ENCODE results near the gene PEPD.

PEPD gene

DNA sequence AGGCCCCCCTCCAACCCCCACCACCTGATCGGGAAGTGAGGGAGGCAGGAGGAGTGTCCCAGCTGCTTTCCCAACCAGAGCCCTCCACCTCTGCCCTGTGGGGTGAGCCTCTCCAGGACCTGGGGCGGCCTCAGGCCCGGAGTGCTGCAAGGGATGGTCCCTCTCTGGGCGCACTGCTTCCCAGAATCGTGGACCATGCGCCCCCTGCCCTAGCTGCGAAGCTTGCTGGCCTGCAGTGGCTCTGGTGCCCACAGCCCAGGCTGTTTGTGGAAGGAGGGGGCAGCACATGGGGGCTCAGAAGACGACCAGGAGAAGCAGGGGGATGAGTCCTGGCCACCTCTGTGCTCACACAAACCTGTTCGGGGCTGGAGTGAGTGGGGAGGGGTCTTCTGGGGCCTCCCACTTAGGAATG, 114.4 kb downstream of the PEPD start:
- Mint-ChIP-seq H3K27ac (no peak overlapping the region), H3K9me3 (no peaks in the 10 kb centered on the region), H3K27me3 (no peaks in the 10 kb centered on the region), H3K4me3 (no peak overlapping the region), H3K36me3 (ENCODE audit: low read depth) (no peaks in the 10 kb centered on the region), H3K4me1 (ENCODE audit: low read depth) (no peaks in the 10 kb centered on the region)

DNA sequence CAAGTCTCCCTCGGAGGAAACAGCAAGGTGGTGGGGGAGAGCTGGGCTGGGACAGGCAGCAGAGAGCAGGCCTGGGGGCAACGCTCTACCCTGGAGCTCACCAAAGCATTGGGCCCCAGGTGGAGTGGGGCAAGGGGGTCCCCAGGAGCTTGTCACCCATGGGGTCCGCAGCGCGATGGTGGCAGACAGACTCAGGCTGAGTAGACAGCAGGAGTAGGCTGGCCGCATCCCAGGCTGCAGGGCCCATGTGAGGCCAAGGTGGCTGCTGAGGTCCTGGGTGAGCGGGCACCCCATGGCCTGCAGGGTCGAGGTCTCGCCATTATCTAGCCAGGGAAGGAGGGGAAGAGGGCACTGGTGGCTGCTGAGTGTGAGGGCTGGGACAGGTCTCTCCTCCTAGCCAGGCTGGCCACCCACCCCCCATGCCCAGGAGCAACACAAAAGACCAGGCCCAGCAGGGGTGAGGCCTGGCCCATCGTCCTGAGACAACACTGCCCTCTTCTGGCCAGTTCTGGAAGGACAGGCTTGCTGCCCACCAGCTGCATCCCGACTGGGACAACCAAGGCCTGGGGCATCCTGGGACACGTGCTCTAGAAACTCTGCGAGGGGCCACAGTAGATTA, 115.0 kb downstream of the PEPD start:
- Mint-ChIP-seq H3K4me1 (ENCODE audit: low read depth) (no peaks in the 10 kb centered on the region), H3K27ac (no peak overlapping the region)

DNA sequence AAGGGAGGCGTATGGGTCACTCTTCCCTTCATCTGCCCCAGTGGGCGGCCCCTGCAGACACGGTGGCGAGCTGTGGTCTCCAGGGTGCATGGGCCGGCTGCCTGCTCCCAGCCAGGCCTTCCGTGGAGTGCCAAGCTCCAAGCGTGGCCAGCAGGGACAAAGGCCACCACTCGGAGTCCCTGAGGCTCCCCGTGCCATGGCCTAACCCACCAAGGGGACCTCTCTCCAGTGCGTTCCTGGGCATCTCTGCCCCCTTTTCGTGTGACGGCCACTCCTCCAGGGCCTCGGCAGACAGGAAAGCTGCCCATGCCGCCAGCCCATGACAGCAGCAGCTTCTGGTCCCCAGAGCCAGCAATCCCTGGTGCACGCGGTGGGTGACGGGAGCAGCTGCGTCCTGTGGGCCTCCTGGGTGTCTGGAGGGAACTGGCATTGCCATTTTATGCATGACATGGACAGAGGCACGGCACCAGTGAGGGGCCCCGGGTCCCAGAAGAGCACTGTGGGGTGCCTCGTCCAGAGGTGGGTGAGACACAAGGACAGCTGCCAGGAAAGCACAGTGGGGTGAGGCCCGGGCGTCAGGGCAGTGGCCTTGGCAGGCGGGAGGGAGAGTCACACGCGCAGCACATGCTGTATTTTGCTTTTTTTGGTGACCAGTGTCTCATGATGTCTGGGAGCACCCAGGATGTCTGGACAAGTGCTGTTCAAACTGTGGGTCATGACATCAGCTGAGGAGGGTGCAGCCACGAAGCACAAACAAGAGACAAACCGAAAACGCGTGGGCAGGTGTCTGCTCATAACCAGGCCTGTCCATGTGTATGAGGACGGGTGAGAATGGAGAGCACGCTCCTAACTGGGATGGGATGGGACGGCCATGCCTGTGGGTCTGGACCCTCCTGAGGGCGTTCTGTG, 115.8 kb downstream of the PEPD start:
- Mint-ChIP-seq H3K27ac (no peak overlapping the region), H3K4me1 (ENCODE audit: low read depth) (no peaks in the 10 kb centered on the region), H3K9me3 (no peaks in the 10 kb centered on the region), H3K36me3 (ENCODE audit: low read depth) (no peaks in the 10 kb centered on the region), H3K4me3 (no peak overlapping the region), H3K27me3 (no peaks in the 10 kb centered on the region)

More for the DNA sequence above, 115.0 kb downstream of the PEPD start:
- Mint-ChIP-seq H3K4me3 (no peak overlapping the region), H3K36me3 (ENCODE audit: low read depth) (no peaks in the 10 kb centered on the region), H3K27me3 (no peaks in the 10 kb centered on the region), H3K9me3 (no peaks in the 10 kb centered on the region)

DNA sequence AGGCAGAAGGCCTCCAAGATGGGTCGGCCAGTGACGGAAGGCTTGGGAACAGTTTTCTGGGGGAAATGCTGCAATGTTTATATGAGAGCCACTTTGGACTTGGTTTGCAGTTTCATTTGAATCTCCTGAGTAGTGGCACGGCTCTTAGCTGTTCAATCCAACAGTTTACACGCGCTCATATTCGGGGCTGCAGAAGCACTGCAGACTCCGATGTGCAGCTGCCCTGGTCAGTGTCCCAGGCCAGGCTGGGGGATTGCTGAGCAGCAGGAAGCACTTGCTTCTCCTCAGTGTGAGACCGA, 116.4 kb downstream of the PEPD start:
- H3K27me3 Mint-ChIP-seq = no peaks in the 10 kb centered on the region

DNA sequence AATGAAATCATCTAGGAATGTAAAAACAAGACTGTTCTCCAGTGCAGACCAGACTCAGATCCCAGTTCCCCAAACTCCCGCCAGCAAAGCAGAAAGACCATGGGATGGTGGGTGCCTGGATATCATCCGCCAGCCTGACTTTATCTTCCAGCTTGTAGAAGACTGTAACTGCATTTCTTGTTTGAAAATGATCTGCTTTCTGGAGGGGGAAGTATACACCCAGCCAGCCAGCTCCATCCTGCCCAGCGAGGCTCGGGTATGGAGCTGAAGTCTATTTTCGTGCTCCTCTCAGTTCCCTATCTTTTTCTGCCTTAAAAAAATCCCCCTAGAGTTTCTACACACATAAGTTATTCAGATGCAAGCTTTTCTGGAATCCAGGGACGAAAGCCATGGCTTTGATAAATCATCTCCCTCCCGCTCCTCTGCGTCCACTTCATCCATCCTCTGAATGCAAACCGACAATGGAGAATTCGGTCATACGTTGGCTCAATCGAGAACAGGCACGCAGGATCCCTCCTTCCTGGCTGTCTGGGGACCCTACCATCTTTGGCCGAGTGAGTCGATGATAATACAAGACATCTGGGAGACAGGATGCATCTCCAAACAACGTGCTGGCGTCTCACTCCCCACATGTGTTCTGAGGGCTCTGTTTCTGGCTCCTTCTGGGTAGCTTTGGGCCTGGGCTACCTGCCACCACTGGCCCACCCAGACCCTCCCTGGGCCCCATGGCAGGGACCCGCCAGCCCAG, 116.9 kb downstream of the PEPD start:
- no peaks in the 10 kb centered on the region for H3K36me3 Mint-ChIP-seq (ENCODE audit: low read depth)
- no peaks in the 10 kb centered on the region for H3K27me3 Mint-ChIP-seq
- no peak overlapping the region for H3K27ac Mint-ChIP-seq
- no peaks in the 10 kb centered on the region for H3K4me1 Mint-ChIP-seq (ENCODE audit: low read depth)
- no peak overlapping the region for H3K4me3 Mint-ChIP-seq
- H3K9me3 Mint-ChIP-seq = no peaks in the 10 kb centered on the region

More for the DNA sequence above, 116.4 kb downstream of the PEPD start:
- Mint-ChIP-seq H3K9me3 (no peaks in the 10 kb centered on the region), H3K4me1 (ENCODE audit: low read depth) (no peaks in the 10 kb centered on the region), H3K4me3 (no peak overlapping the region), H3K36me3 (ENCODE audit: low read depth) (no peaks in the 10 kb centered on the region), H3K27ac (no peak overlapping the region)

DNA sequence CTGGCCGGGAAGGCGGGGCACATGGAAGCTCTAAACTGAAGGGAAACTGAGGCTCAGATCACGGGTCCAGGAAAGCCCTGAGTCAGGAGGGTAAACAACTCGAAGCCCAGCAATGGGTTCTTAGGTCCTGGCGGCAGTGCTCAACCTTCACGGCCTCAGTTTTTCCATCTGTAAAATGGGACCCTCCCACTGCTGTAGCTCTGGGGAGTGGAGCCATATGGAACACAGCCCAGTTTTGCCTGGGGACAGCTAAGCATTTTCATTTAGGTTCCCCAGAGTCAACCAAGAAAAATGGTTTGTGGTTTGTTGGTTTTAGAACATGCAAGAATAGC, 117.7 kb downstream of the PEPD start:
- Mint-ChIP-seq H3K27ac (no peak overlapping the region), H3K27me3 (no peaks in the 10 kb centered on the region), H3K9me3 (no peaks in the 10 kb centered on the region), H3K4me1 (ENCODE audit: low read depth) (no peaks in the 10 kb centered on the region), H3K4me3 (no peak overlapping the region), H3K36me3 (ENCODE audit: low read depth) (no peaks in the 10 kb centered on the region)

DNA sequence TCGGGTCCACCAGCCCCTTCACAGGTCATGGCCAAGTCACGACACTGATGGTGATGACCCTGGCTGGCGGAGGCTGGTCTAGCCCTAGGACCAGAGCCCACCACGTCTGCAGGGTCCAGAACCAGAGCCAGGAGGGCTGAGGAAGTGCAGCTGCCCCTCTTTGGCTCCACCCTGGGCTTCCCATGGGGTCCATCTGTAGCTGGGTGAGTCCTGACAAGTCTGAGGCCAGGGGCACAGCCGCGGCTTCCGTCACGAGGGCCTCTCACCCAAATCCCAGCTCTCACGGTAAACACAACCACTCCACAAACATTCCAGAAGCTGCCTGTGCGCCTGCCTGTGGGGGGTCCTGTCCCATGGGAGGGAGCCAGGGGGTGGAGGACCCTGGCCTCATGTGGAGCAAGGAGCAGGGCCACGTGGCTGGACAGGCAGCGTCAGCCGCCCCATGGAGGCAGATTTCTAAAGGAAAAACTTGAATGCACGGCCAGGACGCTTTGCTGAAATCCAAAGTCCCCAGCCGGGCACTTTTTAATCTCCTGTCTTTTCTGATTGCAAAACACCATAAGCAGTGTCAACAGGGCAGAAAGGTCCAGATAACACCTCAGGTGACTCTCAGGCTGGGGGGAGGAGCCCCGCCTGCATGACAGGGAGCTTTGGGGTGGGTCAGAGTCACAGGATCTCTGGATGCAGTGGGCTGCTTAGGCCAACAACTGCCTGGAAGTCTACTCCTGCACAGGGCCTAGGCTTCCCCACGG, 118.2 kb downstream of the PEPD start:
- Mint-ChIP-seq H3K36me3 (ENCODE audit: low read depth) (no peaks in the 10 kb centered on the region), H3K4me3 (no peak overlapping the region), H3K9me3 (no peaks in the 10 kb centered on the region), H3K27ac (no peak overlapping the region), H3K4me1 (ENCODE audit: low read depth) (no peaks in the 10 kb centered on the region), H3K27me3 (no peaks in the 10 kb centered on the region)

DNA sequence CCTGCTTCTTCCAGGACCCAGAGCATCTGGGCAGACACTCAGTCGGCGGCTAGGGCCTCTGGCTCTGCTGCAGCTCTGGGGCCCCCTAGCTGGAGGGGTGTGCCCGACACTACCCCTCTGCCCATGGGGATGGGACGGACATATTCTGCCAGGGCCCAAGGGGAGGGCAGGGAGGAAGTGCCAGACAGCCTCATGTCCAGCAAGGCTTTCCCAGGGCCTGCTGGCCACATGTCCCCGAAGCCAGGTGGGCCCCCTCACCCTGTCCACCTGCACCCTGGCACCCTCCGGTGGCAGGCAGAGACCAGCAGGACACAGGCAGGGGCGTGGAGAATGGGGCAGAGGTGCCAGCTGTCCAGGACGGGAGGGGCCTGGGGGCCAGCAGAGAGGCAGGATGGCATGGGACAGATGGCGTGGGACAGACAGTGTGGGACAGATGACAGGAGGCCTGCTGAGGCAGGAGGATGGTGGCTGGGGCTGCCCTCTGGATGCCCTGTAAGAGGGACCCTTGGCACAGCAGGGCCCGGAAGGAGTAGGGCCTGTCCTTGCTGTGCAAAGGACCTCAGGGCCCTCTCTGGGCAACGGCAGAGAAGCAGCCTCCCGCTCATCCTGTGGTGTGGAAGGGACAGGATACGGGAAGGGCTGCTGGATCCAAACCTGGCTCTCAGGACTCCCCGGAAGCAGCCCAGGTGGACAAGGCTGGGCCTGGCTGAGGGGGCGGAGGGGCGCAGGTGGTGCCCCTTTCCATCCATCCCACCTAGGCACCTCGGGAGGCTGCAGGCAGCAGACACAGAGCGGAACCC, 119.0 kb downstream of the PEPD start:
- H3K36me3 Mint-ChIP-seq (ENCODE audit: low read depth) = no peaks in the 10 kb centered on the region
- no peak overlapping the region for H3K27ac Mint-ChIP-seq
- no peaks in the 10 kb centered on the region for H3K9me3 Mint-ChIP-seq
- no peaks in the 10 kb centered on the region for H3K27me3 Mint-ChIP-seq
- no peaks in the 10 kb centered on the region for H3K4me1 Mint-ChIP-seq (ENCODE audit: low read depth)
- H3K4me3 Mint-ChIP-seq = no peak overlapping the region

DNA sequence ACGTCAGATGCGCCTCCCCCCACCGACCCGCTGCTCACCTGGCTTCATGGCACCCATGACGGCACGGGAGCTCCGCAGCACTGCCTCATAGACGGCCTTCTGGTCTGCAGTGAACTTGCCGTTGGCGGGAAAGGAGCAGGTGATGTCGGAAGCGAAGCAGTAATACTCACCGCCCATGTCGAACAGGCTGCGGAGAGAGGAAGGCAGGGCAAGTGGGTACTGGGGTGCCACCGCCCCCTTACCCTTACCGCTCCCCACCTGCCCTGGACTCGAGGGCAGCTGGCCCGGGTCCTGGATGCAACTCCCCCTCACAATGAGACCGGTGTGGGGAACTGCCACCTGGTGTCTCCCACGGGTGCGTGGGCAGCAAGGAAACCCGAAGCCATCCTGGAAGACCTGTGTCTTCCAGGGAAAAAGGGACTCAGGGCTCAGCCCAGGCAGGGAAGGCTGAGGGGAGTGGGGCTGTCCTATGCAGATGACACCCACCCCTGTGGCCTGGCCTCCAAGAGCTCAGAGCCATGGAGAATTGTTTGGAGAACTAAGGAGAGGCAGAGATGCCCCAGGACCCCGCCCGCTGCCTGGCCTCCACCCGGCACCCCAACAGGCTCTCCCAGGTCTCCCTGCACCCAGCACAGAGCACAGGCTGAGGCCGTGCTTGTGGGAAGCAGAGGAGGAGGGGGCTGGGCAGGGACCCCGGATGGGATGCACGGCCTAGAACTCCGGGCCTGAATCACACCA, 119.7 kb downstream of the PEPD start:
- H3K4me1 Mint-ChIP-seq (ENCODE audit: low read depth) = no peaks in the 10 kb centered on the region

DNA sequence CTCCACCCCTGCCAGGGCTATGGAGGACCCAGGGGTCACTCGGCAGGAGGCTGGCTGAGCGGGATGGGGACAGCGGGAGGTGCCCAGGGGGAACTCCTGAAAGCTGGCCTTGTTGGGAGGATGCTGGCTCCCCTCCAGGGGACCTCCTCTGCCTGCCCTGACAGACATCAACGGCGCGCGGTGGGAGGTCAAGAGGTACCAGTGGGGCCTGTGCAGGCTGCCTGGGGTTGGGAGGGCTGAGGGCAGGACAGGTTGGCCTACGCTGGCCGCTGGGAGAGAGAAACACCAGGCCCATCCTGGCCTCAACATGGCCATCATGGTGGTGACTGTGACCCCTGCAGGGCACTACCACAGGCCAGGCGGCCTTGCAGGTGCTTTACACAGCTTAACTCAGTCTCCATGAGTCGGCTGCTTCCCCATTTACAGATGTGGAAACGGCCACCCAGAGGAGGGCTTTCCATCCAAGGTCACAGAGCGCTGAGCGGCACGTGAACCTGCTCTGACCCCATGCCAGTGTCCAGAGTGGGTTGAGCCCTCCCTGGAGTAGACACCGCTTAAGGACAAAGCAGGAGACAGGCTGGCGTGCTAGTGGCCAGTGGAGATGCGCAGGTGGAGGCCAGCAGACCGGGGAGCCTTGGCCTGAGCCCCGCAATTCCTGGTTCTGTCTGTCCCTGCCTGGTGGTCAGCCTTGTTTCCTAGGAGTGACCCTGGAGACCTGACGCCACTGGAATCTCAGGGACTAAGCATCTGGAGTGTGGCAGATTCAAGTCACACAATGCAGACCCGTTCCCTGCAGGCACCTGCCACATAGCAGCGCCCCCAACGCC, 120.5 kb downstream of the PEPD start:
- Mint-ChIP-seq H3K27ac (no peak overlapping the region), H3K4me3 (no peak overlapping the region), H3K4me1 (ENCODE audit: low read depth) (no peaks in the 10 kb centered on the region), H3K36me3 (ENCODE audit: low read depth) (no peaks in the 10 kb centered on the region), H3K9me3 (no peaks in the 10 kb centered on the region), H3K27me3 (no peaks in the 10 kb centered on the region)

More for the DNA sequence above, 119.7 kb downstream of the PEPD start:
- no peak overlapping the region for H3K27ac Mint-ChIP-seq
- H3K27me3 Mint-ChIP-seq = no peaks in the 10 kb centered on the region
- H3K9me3 Mint-ChIP-seq = no peaks in the 10 kb centered on the region
- no peaks in the 10 kb centered on the region for H3K36me3 Mint-ChIP-seq (ENCODE audit: low read depth)
- no peak overlapping the region for H3K4me3 Mint-ChIP-seq

DNA sequence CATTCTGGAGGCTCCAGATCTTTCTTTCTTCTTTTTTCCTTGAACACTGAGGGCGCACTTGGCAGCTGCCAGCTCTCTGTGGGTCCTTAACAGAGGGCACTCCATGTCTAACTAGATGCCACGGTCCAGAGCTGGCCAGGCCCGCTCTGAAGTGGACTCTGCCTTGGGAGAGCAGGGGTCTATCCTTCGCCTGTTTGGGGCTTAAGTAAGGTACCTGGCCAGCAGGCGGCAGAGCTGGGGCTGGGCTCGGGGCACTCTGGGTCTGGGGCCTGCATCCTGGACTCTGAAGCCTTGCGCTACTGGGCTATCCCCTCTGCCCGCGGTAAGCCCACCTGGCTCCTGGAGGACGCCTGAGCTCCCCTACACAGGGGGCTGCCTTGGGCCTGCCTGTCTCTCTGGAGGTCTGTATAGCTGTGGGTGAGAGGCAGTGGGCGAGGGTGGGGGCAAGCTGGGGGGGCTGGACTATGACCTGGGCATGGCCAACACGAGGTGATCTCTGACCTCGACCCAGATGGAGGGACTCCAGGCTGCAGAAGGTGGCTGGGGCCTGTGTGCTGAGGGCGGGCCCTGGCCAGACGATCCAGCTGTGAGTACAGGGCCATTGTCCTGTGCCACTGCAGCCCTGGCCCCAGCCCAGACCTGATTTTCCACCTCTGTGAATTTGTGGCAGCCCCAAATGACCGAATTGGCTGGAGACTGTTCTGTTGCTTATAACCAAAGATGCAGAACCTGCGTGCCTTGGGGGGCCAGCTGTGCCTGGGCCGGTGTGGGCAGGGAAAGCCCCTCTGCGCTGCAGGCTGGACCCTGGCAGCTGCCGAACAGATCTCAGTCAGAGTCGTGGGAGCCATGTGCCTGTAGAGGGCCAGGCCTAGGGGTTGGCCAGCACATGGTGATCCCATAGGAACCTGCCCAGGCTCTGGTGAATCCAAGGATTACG, 121.6 kb downstream of the PEPD start:
- Mint-ChIP-seq H3K27me3 (no peaks in the 10 kb centered on the region), H3K9me3 (no peaks in the 10 kb centered on the region), H3K4me1 (ENCODE audit: low read depth) (no peaks in the 10 kb centered on the region), H3K27ac (no peak overlapping the region), H3K4me3 (no peak overlapping the region), H3K36me3 (ENCODE audit: low read depth) (no peaks in the 10 kb centered on the region)

DNA sequence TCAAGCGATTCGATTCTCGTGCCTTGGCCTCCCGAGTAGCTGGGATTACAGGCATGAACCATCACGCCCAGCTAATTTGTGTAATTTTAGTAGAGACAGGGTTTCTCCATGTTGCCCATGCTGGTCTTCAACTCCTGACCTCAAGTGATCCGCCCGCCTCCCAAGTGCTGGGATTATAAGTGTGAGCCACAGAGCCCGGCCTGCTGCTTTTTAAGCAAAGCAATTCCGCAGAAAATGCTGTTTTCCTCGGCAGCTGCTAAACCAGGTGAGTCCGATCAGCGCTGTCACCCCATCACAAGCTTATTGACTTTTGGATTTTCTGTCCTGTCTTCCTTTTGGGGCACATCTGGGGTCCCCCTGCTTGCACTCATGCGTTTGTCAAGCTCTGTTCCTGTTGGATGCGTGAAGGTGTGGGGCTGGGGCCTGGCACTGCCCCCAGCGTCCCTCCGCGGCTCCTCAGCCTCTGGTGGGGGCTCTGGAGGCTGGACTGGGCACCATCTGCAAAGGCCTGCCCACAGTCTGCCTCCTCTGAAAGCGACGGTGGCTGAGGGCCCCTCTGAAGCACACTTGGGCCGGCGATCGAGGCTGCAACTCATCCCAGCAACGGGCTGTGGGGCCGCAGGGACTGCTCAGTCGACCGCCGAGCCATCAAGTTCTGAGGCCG, 122.4 kb downstream of the PEPD start:
- no peaks in the 10 kb centered on the region for H3K4me1 Mint-ChIP-seq (ENCODE audit: low read depth)
- H3K27me3 Mint-ChIP-seq = no peaks in the 10 kb centered on the region
- H3K9me3 Mint-ChIP-seq = no peaks in the 10 kb centered on the region
- H3K27ac Mint-ChIP-seq = no peak overlapping the region
- H3K4me3 Mint-ChIP-seq = no peak overlapping the region
- H3K36me3 Mint-ChIP-seq (ENCODE audit: low read depth) = no peaks in the 10 kb centered on the region

Data from stimulated activated naive CD8-positive, alpha-beta T cell treated with anti-CD3 and anti-CD28 coated beads, Interleukin-15, Interleukin-2, amounts not matched to agents 100 ng/mL and 50 ng/mL, for 24 hours (primary cell).